Suprapubic skin (tissue), 4 donors: Measurements from ENCODE around the gene ARHGAP23. TPM values are rescaled to one million over a fixed set of nuclear protein-coding genes. Genes with fewer than 3 reads are reported as not detected.
"Not testable (repeated sequence)": the region's sequence is repeated elsewhere in the genome, so short reads cannot be mapped to it uniquely, and the experiment has no call there.

Source experiments
- DNase-seq, 2 donors: peaks; one replicate each; pipeline ENCODE4 v3.0.0-alpha.2; 2019; ENCODE audit warnings: low spot score in 2 of 2
- H3K27ac ChIP-seq: fragments of 200-600 bp; sonication (generic); one replicate; pipeline ENCODE4 v1.5.1; 2019
- H3K27me3 ChIP-seq: fragments of 200-600 bp; sonication (generic); one replicate; pipeline ENCODE4 v1.5.1; 2019
- H3K36me3 ChIP-seq: fragments of 200-600 bp; sonication (generic); one replicate; pipeline ENCODE4 v1.5.1; 2019
- H3K4me1 ChIP-seq: fragments of 200-600 bp; sonication (generic); one replicate; pipeline ENCODE4 v1.5.1; 2019
- H3K4me3 ChIP-seq: fragments of 200-600 bp; sonication (generic); one replicate; pipeline ENCODE4 v1.5.1; 2019; ENCODE audit warnings: mild to moderate bottlenecking
- H3K9me3 ChIP-seq: fragments of 200-600 bp; sonication (generic); one replicate; pipeline ENCODE4 v1.5.1; 2019
- CTCF ChIP-seq, 2 donors: fragments of 200-600 bp in 1 of 2; fragments of 450-650 bp in 1 of 2; sonication (generic) in 1 of 2; IDR thresholded peaks; one replicate each; pipeline ENCODE4 v1.5.1; 2016 to 2019; ENCODE audit warnings: antibody characterized with exemption in 2 of 2, mild to moderate bottlenecking in 1 of 2, moderate library complexity in 1 of 2
- EP300 ChIP-seq: sonication (generic); formaldehyde crosslinking; IDR thresholded peaks from one replicate; pipeline ENCODE4 v1.6.1; 2017; ENCODE audit warnings: antibody characterized with exemption
- POLR2A ChIP-seq, 2 donors: fragments of 450-650 bp; IDR thresholded peaks; one replicate each; pipeline ENCODE4 v1.6.1; 2017; ENCODE audit warnings: antibody characterized with exemption in 2 of 2, mild to moderate bottlenecking in 2 of 2, moderate library complexity in 2 of 2
- POLR2AphosphoS5 ChIP-seq, 3 donors: sonication (generic); formaldehyde crosslinking; IDR thresholded peaks; one replicate each; pipeline ENCODE4 v1.6.1; 2017; ENCODE audit warnings: antibody characterized with exemption in 3 of 3
- WGBS: methylation state at CpG from one replicate; pipeline ENCODE4 v1.1.5; 2018; 5-methylcytosine and 5-hydroxymethylcytosine counted together
- total RNA-seq, 4 donors: library from RNA; depleted of rRNA; stranded (reverse); fragments of >200 nt; gene quantifications; one replicate each; pipeline ENCODE4 v1.1.0, GENCODE V29; 2016

The ARHGAP23 gene
- total RNA-seq, 4 donors from 2014 or later: 94.8 to 149 (median 121) TPM

- Histone ChIP-seq H3K27ac (no peak overlapping the region), H3K36me3 (peaks cover 42% of the 10 kb centered on the region), H3K27me3 (no peaks in the 10 kb centered on the region), H3K4me3 (no peak overlapping the region), H3K9me3 (no peaks in the 10 kb centered on the region), H3K4me1 (peaks cover 16% of the 10 kb centered on the region)
- no peak for DNase-seq
- TF ChIP-seq POLR2AphosphoS5 (IDR thresholded peaks at IDR 0.05) (no peak), CTCF (IDR thresholded peaks at IDR 0.05) (no peak), POLR2A (IDR thresholded peaks at IDR 0.05) (no peak), EP300 (no peak)
- WGBS: 48% methylated on average over 2 of the region's 2 CpGs
Measured at GRCh38 chr17:38485146-38485468, 56.8 kb downstream of the ARHGAP23 start.

- not testable (repeated sequence) for DNase-seq, H3K9me3 ChIP-seq, H3K27me3 ChIP-seq, H3K27ac ChIP-seq, H3K4me3 ChIP-seq
- Histone ChIP-seq H3K4me1 (peaks cover 16% of the 10 kb centered on the region), H3K36me3 (peaks cover 44% of the 10 kb centered on the region)
- 77% methylated on average over 12 of the region's 13 CpGs for WGBS
Measured at GRCh38 chr17:38485681-38486298, 57.5 kb downstream of the ARHGAP23 start.

GRCh38 chr17:38489774-38490173 is 61.5 kb downstream of the ARHGAP23 start:
- not testable (repeated sequence) for H3K4me3 ChIP-seq, H3K27ac ChIP-seq, H3K27me3 ChIP-seq, H3K9me3 ChIP-seq, H3K4me1 ChIP-seq, DNase-seq
- peaks cover 56% of the 10 kb centered on the region for H3K36me3 ChIP-seq
- 78% methylated on average over 15 of the region's 17 CpGs for WGBS

GRCh38 chr17:38491346-38492066 is 63.2 kb downstream of the ARHGAP23 start:
- H3K36me3 ChIP-seq: peaks cover 68% of the 10 kb centered on the region
- H3K27ac ChIP-seq, DNase-seq, H3K4me1 ChIP-seq, H3K9me3 ChIP-seq, H3K27me3 ChIP-seq, H3K4me3 ChIP-seq: not testable (repeated sequence)
- peak in 1 of 2 donors; percentile 4 for TF ChIP-seq CTCF (IDR thresholded peaks at IDR 0.05)
- WGBS: 80% methylated on average over 6 of the region's 19 CpGs

GRCh38 chr17:38492067-38493040 is 64.1 kb downstream of the ARHGAP23 start:
- peaks cover 69% of the 10 kb centered on the region for H3K36me3 ChIP-seq
- H3K4me3 ChIP-seq, H3K9me3 ChIP-seq, H3K27me3 ChIP-seq, H3K4me1 ChIP-seq, H3K27ac ChIP-seq: not testable (repeated sequence)
- 90% methylated on average over 3 of the region's 14 CpGs for WGBS
- TF ChIP-seq CTCF (IDR thresholded peaks at IDR 0.05): peak in 1 of 2 donors; percentile 61
- peak; percentile 94 for DNase-seq

- peaks cover 78% of the 10 kb centered on the region for H3K36me3 ChIP-seq
- WGBS: 92% methylated on average over 10 of the region's 16 CpGs
Measured at GRCh38 chr17:38494152-38494551, 65.9 kb downstream of the ARHGAP23 start.

GRCh38 chr17:38497656-38498055 is 69.4 kb downstream of the ARHGAP23 start:
- H3K4me3 ChIP-seq, DNase-seq, H3K27me3 ChIP-seq, H3K9me3 ChIP-seq, H3K27ac ChIP-seq, H3K4me1 ChIP-seq: not testable (repeated sequence)
- 89% methylated on average over 10 of the region's 10 CpGs for WGBS
- H3K36me3 ChIP-seq: peaks cover 78% of the 10 kb centered on the region

More at GRCh38 chr17:38494152-38494551, 65.9 kb downstream of the ARHGAP23 start:
- H3K27ac ChIP-seq, H3K9me3 ChIP-seq, H3K27me3 ChIP-seq, H3K4me3 ChIP-seq, DNase-seq, H3K4me1 ChIP-seq: not testable (repeated sequence)
